Rectal smooth muscle tissue (tissue), 1 donor: Measurements from ENCODE around the gene LPP.
"Not testable (repeated sequence)": the region's sequence is repeated elsewhere in the genome, so short reads cannot be mapped to it uniquely, and the experiment has no call there.

Experiments
- H3K27ac ChIP-seq: one replicate; pipeline ENCODE4 v1.7.0; 2013; ENCODE audit warnings: low read depth, low read length, inconsistent platforms
- H3K27me3 ChIP-seq: one replicate; pipeline ENCODE4 v1.7.0; 2013; ENCODE audit warnings: low read length; ENCODE audit not compliant: control insufficient read depth, insufficient read depth
- H3K36me3 ChIP-seq: one replicate; pipeline ENCODE4 v1.7.0; 2013; ENCODE audit warnings: low read length; ENCODE audit not compliant: control insufficient read depth, insufficient read depth
- H3K4me1 ChIP-seq: one replicate; pipeline ENCODE4 v1.7.0; 2013; ENCODE audit warnings: low read length; ENCODE audit not compliant: control insufficient read depth, insufficient read depth
- H3K4me3 ChIP-seq: one replicate; pipeline ENCODE4 v1.7.0; 2013; ENCODE audit warnings: low read length
- H3K9ac ChIP-seq: one replicate; pipeline ENCODE4 v1.7.0; 2013; ENCODE audit warnings: low read length

Gene LPP

DNA sequence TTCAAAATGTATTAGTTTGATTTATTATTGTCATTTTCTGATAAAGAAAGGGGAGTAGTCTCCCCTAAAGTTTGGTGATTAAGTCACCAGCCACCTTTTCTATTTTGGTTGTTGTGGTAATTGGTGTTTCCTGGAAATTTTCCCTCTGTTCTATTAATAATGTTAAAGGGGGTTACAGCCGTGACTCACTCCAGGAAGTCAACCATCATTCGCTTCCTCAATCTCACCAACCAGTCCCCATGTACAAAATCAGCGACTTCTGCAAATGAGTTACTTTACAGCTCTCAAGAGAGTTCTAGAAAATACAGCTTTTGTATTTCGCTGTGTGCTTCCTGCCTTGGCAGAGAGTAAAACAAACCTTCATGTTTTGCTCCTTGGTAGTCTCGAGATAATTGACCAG lies 285.1 kb downstream of the LPP start:
- no peak overlapping the region for H3K9ac ChIP-seq
- H3K4me3 ChIP-seq: no peak overlapping the region
- no peaks in the 10 kb centered on the region for H3K27me3 ChIP-seq
- no peaks in the 10 kb centered on the region for H3K4me1 ChIP-seq
- H3K27ac ChIP-seq: no peak overlapping the region
- H3K36me3 ChIP-seq: no peaks in the 10 kb centered on the region

DNA sequence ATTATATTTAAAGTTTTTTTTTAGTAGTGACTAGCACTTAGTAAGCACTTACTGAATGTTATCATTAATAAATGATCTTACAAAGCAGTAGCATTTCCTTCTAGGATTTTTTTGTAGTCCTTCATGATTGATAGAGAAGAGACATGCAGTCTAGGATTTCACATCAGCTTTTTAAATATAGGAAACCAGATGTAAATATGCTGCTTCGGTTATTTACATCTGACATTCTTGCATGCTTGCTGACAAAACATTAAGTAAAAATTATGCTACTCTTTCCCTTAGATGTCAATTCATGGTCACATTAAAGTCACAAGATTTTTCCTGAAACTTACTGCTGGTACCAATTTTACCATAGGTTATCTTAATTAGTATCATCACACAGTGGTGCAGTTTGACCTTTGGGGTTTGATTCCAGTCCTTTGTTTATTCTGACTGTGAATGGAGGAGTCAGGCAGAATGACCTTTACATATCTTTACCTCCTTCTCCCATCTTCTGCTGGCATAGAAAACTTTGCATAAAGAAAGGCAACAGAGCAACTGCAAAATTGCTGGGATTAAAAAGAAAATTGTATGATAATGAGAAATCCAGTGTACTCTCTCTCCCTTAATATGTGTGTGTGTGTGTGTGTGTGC lies 286.5 kb downstream of the LPP start:
- no peak overlapping the region for H3K4me3 ChIP-seq
- H3K27ac ChIP-seq: no peak overlapping the region
- no peaks in the 10 kb centered on the region for H3K4me1 ChIP-seq
- H3K36me3 ChIP-seq: no peaks in the 10 kb centered on the region
- H3K27me3 ChIP-seq: no peaks in the 10 kb centered on the region
- no peak overlapping the region for H3K9ac ChIP-seq

DNA sequence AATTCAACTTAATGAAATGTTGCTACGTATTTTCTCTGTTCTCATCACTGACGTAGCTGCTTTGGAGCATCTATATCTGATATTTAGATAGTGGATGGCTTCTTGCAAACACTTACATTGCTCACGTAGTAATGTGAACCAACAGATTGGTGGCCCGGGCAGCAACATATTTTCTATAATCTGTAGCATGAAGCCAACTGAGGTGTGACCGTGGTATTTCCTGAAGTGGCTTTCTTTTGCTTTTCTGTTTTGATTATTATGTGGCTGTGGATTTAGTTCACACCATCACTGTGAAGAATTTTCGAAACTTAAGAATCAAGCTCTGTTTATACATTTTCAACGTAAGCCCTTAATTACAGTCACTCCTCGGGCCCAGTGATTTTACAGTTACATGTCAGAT lies 288.5 kb downstream of the LPP start:
- Histone ChIP-seq H3K4me1 (no peaks in the 10 kb centered on the region), H3K27ac (no peak overlapping the region), H3K36me3 (no peaks in the 10 kb centered on the region), H3K9ac (no peak overlapping the region), H3K27me3 (no peaks in the 10 kb centered on the region), H3K4me3 (no peak overlapping the region)

DNA sequence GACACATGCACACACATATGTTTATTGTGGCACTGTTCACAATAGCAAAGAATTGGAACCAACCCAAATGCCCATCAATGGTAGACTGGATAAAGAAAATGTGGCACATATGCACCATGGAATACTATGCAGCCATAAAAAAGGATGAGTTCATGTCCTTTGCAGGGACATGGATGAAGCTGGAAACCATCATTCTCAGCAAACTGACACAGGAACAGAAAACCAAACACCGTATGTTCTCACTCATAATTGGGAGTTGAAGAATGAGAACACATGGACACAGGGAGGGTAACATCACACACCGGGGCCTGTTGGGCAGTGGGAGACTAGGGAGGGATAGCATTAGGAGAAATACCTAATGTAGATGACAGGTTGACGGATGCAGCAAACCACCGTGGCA lies 291.2 kb downstream of the LPP start:
- H3K4me3 ChIP-seq, H3K27ac ChIP-seq, H3K4me1 ChIP-seq: not testable (repeated sequence)

DNA sequence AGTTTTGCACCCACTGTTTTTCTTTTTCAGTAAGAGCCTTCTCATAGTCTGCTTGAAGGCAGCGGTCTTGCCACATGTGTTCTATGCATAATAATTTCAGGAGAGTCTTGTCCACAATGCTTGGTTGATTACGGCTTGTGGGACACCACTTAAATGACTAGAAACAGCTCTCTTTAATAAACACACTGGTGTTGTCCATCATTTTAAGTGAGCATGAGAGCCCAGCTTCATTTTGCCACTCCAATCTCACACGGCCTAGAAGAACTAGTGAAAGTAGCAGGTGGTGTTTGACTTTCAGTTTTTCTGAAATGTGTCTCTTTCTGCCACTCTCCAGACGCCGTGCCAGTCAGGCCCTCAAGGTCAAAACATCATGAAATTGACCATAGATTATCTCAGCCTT lies 292.1 kb downstream of the LPP start:
- H3K9ac ChIP-seq: no peak overlapping the region
- H3K4me3 ChIP-seq: no peak overlapping the region

More for the DNA sequence above, 291.2 kb downstream of the LPP start:
- not testable (repeated sequence) for H3K9ac ChIP-seq, H3K36me3 ChIP-seq, H3K27me3 ChIP-seq

DNA sequence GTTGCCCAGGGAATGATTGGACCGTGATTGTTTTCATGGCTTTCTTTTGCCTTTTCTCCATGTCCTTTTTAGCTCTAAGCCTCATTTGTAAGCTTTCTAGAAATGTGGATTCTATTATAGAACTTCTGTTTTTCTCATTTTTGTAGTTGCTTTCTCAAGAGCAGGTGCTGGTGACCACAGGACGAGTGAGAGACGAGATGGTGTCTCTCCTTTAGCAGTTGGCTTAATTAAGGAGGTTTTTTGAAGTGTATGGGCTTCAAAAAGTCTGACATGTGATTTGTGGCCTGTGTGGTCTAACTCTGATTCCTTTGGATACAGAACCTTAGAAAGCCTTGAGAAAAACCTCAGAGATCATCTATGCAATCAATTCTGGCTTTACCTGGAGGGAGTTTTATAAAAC lies 292.8 kb downstream of the LPP start:
- no peak overlapping the region for H3K9ac ChIP-seq
- no peaks in the 10 kb centered on the region for H3K4me1 ChIP-seq
- no peak overlapping the region for H3K4me3 ChIP-seq
- no peaks in the 10 kb centered on the region for H3K36me3 ChIP-seq
- H3K27ac ChIP-seq: no peak overlapping the region
- no peaks in the 10 kb centered on the region for H3K27me3 ChIP-seq

More for the DNA sequence above, 292.1 kb downstream of the LPP start:
- H3K27ac ChIP-seq: no peak overlapping the region
- no peaks in the 10 kb centered on the region for H3K36me3 ChIP-seq
- H3K4me1 ChIP-seq: no peaks in the 10 kb centered on the region
- no peaks in the 10 kb centered on the region for H3K27me3 ChIP-seq

DNA sequence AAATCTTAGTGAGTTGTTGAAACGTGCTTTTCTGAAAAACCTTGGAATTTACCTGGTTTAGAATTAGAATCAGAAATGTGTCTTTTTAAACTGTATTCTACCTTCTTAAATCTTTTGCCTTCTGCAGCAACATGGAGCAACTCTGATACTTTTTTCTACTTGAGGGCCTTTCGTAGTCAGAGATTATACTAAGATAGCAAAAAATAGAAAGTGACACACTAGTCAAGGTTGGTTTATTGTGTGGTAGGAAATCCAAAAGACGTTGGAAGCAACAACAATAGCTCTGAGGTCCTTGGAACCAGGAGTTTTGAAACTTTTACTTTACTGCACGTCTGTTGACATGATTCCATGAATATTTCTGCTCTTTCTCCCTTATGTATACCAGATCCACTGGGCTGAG lies 294.9 kb downstream of the LPP start:
- Histone ChIP-seq H3K27me3 (no peaks in the 10 kb centered on the region), H3K27ac (no peak overlapping the region), H3K36me3 (no peaks in the 10 kb centered on the region), H3K4me3 (no peak overlapping the region), H3K9ac (no peak overlapping the region), H3K4me1 (no peaks in the 10 kb centered on the region)

DNA sequence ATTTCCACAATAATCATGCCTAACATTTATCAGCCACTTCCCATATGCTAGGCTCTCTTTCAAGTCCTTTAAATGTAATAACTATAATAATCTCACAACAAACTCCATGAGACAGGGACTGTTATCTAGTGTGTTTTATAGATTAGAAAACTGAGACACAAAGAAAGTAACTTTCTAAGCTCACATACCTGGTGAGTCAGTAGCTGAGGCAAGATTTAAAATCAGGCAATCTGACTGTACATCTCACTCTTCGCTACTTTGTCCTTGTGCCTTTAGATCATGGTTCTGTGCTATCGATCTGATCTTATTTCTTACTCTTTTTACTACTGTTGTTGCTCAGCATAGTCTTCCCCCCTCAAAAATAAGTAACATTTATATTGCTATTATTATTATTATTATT lies 295.5 kb downstream of the LPP start:
- Histone ChIP-seq H3K27ac (no peak overlapping the region), H3K4me1 (no peaks in the 10 kb centered on the region), H3K9ac (no peak overlapping the region), H3K27me3 (no peaks in the 10 kb centered on the region), H3K4me3 (no peak overlapping the region), H3K36me3 (no peaks in the 10 kb centered on the region)

DNA sequence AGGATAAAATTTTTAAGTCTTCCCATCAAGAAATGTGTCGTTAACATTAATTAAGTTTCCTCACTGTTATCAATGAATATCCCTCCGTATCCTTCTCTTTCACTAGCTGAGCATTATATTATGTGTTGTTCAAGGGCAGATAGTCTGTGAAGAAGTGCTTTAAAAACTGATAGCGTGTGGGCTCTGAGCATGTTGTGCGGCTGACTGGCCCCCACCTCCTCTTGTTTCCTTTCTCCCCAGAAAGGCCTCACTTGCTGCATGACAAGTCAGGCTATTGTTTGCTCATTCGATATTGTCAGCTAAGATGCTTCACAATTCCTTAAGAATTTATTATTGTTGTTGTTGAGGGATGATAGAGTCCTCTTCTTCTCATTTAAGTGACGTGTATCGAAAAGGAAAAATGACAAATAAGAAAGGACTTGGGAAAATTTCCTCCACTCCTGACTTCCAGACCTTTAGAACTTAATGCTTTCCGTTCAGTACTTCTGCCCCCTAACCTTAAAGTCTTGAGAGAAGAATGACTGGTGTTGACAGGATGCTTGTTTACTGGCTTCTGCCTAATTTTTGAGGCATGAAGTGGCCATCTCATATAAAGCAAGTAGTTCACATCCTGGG lies 298.3 kb downstream of the LPP start:
- Histone ChIP-seq H3K27ac (no peak overlapping the region), H3K27me3 (no peaks in the 10 kb centered on the region), H3K9ac (no peak overlapping the region)

DNA sequence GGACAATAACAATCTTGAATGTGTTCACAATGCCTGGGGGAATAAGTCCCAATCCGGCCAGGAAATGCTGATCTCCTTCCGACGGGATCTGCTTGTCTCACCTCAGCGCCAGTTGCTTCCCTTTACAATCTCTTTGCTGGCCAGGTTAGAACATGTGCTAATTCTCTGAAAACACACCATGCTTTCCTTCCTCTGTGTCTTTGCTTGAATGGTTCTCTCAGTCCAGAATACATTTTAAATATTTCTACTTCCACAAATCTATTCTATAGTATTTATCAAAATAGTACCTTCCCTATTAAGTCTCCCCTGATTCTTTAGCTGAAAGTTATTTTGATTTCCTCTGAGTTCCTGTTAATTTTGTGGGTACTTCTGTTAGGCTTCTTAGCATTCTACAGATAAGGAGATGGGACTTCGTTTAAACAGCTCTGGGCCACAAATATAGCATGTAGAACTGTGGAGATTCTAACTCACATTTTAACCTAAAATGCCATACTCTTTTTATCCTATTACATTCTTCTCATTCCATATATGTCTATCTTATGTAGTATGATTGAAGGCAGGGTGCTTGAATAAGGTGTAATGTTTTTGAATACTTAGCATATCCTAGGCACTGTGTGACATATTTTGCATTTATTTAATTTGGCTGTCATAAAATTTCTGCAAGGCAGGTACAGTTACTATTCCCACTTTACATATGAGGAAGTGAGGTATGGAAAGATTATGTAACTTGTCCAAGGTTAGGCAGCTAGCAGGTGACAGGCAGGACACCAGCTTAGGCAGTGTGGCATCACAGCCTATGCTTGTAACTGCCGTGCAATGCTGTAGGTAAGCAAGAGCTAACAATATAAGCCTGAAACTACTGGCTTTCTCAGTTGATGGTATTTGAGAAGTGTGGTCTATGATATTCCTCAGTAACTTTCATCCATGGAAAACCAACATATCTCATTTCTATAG lies 299.8 kb downstream of the LPP start:
- H3K27ac ChIP-seq: no peak overlapping the region
- H3K36me3 ChIP-seq: no peaks in the 10 kb centered on the region
- H3K9ac ChIP-seq: no peak overlapping the region
- no peaks in the 10 kb centered on the region for H3K4me1 ChIP-seq
- H3K4me3 ChIP-seq: no peak overlapping the region
- no peaks in the 10 kb centered on the region for H3K27me3 ChIP-seq

More for the DNA sequence above, 298.3 kb downstream of the LPP start:
- H3K4me1 ChIP-seq: no peaks in the 10 kb centered on the region
- H3K36me3 ChIP-seq: no peaks in the 10 kb centered on the region
- H3K4me3 ChIP-seq: no peak overlapping the region

DNA sequence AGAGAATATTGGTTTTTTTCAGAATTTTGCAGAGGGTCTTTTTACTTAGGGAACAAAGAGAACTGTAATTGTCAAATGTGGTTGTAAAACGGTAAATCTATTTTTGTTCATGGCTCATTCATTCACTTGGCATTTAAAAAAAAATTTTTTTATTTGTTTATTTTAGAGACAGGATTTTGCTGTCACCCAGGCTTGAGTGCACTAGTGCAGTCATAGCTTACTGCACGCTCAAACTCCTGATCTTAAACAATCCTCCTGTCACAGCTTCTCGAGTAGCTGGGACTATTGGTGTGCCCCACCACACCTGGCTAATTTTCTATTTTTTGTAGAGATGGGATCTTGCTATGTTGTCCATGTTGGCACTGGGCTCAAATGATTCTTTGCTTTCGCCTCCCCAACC lies 301.8 kb downstream of the LPP start:
- Histone ChIP-seq H3K4me1 (no peaks in the 10 kb centered on the region), H3K27ac (no peak overlapping the region), H3K9ac (no peak overlapping the region), H3K27me3 (no peaks in the 10 kb centered on the region), H3K36me3 (no peaks in the 10 kb centered on the region), H3K4me3 (no peak overlapping the region)

DNA sequence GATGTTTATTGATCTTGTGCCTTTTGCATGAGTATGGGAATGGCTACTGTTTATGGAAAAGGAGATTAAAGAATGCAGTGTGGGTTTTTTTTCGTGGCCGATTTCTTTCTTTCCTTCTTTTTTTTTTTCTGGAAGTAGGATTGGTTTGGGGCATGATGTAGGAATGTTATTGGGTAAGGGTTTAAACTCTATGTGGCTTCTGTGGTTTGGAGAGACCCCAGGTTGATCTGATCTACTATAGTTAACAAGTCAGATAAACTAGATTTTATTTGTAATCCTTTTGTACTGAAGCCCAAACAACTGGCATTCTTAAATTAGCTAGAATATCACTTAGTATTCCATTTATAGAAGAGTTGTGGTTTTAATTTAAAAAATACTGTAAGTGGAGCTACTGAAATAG lies 304.8 kb downstream of the LPP start:
- Histone ChIP-seq H3K27ac (no peak overlapping the region), H3K27me3 (no peaks in the 10 kb centered on the region), H3K4me1 (no peaks in the 10 kb centered on the region), H3K4me3 (no peak overlapping the region), H3K9ac (no peak overlapping the region), H3K36me3 (no peaks in the 10 kb centered on the region)
